A673 (cell line): ENCODE data around the gene EEF2KMT. TPM values are rescaled to one million over a fixed set of nuclear protein-coding genes. Genes with fewer than 3 reads are reported as not detected.
"Not testable (repeated sequence)": the region's sequence is repeated elsewhere in the genome, so short reads cannot be mapped to it uniquely, and the experiment has no call there.

ENCODE experiments used
- BruUV-seq: library from RNA; stranded (reverse); fragments of 400-500 nt; replicated peaks from 2 replicates; lab custom pipeline; 2021; lab: Mats Ljungman, UMichigan
- CTCF ChIA-PET: fragments of 300-600 bp; sonication (Branson Sonifier 250); formaldehyde crosslinking; loops from one replicate; lab custom pipeline; 2022; ENCODE audit warnings: antibody characterized with exemption; lab: Charles Lee
- POLR2A ChIA-PET: fragments of 300-600 bp; sonication (Branson Sonifier 250); formaldehyde crosslinking; loops from one replicate; lab custom pipeline; 2022; ENCODE audit warnings: antibody characterized with exemption; ENCODE audit not compliant: low non-redundant PET; lab: Charles Lee
- DNase-seq: peaks from one replicate; pipeline ENCODE4 v3.0.0-alpha.2; 2015; ENCODE audit warnings: low spot score
- H3K27ac ChIP-seq: fragments of 200-600 bp; sonication (generic); 2 replicates; pipeline ENCODE4 v1.5.1; 2016; ENCODE audit warnings: mixed run types, low read depth, mild to moderate bottlenecking, mixed read lengths, antibody characterized with exemption, low read length; ENCODE audit not compliant: poor library complexity, severe bottlenecking
- H3K27me3 ChIP-seq: fragments of 200-600 bp; sonication (generic); replicated peaks from 2 replicates; pipeline ENCODE4 v1.6.1; 2017; ENCODE audit warnings: mixed run types, low read depth, mild to moderate bottlenecking, mixed read lengths, antibody characterized with exemption, low read length; ENCODE audit not compliant: insufficient read depth, poor library complexity
- H3K36me3 ChIP-seq: fragments of 200-600 bp; sonication (generic); 2 replicates; pipeline ENCODE4 v1.6.1; 2016; ENCODE audit warnings: mixed run types, mild to moderate bottlenecking, mixed read lengths, antibody characterized with exemption, low read length; ENCODE audit not compliant: insufficient read depth, poor library complexity, severe bottlenecking
- H3K4me1 ChIP-seq: fragments of 200-600 bp; sonication (generic); 2 replicates; pipeline ENCODE4 v1.6.1; 2017; ENCODE audit warnings: mixed run types, mild to moderate bottlenecking, mixed read lengths, antibody characterized with exemption, low read length; ENCODE audit not compliant: insufficient read depth, poor library complexity, severe bottlenecking
- H3K4me3 ChIP-seq: fragments of 200-600 bp; sonication (generic); 2 replicates; pipeline ENCODE4 v1.5.1; 2016; ENCODE audit warnings: low read depth, mixed run types, mild to moderate bottlenecking, mixed read lengths, low read length; ENCODE audit not compliant: poor library complexity, severe bottlenecking
- H3K9me3 ChIP-seq: fragments of 200-600 bp; sonication (generic); 2 replicates; pipeline ENCODE4 v1.6.1; 2016; ENCODE audit warnings: mixed run types, low read depth, mild to moderate bottlenecking, mixed read lengths, antibody characterized with exemption, low read length; ENCODE audit not compliant: poor library complexity, severe bottlenecking
- CTCF ChIP-seq: fragments of 300-800, 200-600 bp; sonication (generic); conservative IDR thresholded peaks from 2 replicates; pipeline ENCODE4 v1.5.1; 2017; ENCODE audit warnings: low read depth, mild to moderate bottlenecking, antibody characterized with exemption, low read length, moderate library complexity, mixed read lengths
- intact Hi-C: fragments of 100-400 bp; cut with micrococcal nuclease; formaldehyde crosslinking; loops from one replicate; pipeline ENCODE4 v1.10.0; 2022; ENCODE audit not compliant: unreplicated experiment
- total RNA-seq: library from RNA; stranded (reverse); gene quantifications from 2 replicates; pipeline ENCODE4 v1.2.3, GENCODE V29; 2021

The EEF2KMT gene
- total RNA-seq, 1 experiment from 2014 or later, result 21.4 TPM

GRCh38 chr16:5132915-5133600 lies 35.5 kb upstream of the EEF2KMT start:
- H3K27me3 ChIP-seq, H3K4me3 ChIP-seq, intact Hi-C loops, H3K4me1 ChIP-seq, DNase-seq, POLR2A ChIA-PET, H3K36me3 ChIP-seq, H3K27ac ChIP-seq, H3K9me3 ChIP-seq, BruUV-seq: not testable (repeated sequence)
- TF ChIP-seq CTCF, result peak; percentile 35; the same call in 1 of the 2 replicates
- CTCF ChIA-PET, result interaction anchor here (0.6 kb wide), 1 partner anchor 84 kb away, joined by 3 read pairs; no protein-coding TSS in a partner anchor

GRCh38 chr16:5131467-5132004 lies 33.9 kb upstream of the EEF2KMT start:
- intact Hi-C loops, H3K27ac ChIP-seq, POLR2A ChIA-PET: not testable (repeated sequence)

GRCh38 chr16:5117300-5118087 lies 19.9 kb upstream of the EEF2KMT start:
- H3K4me1 ChIP-seq, result not testable (repeated sequence)

More at GRCh38 chr16:5131467-5132004, 33.9 kb upstream of the EEF2KMT start:
- BruUV-seq, CTCF ChIA-PET, H3K27me3 ChIP-seq, H3K4me3 ChIP-seq, H3K4me1 ChIP-seq, H3K36me3 ChIP-seq, DNase-seq, H3K9me3 ChIP-seq: not testable (repeated sequence)

GRCh38 chr16:5116780-5117295 lies 19.2 kb upstream of the EEF2KMT start:
- CTCF ChIA-PET, DNase-seq: not testable (repeated sequence)

More at GRCh38 chr16:5117300-5118087, 19.9 kb upstream of the EEF2KMT start:
- H3K9me3 ChIP-seq, H3K4me3 ChIP-seq, H3K27me3 ChIP-seq, BruUV-seq, H3K36me3 ChIP-seq, H3K27ac ChIP-seq, POLR2A ChIA-PET, CTCF ChIA-PET, intact Hi-C loops: not testable (repeated sequence)
- peak; percentile 77 for DNase-seq

GRCh38 chr16:5110933-5111332 lies 13.3 kb upstream of the EEF2KMT start:
- H3K9me3 ChIP-seq, intact Hi-C loops, BruUV-seq, DNase-seq, H3K27me3 ChIP-seq, H3K36me3 ChIP-seq, H3K27ac ChIP-seq, H3K4me3 ChIP-seq, H3K4me1 ChIP-seq, CTCF ChIA-PET, POLR2A ChIA-PET: not testable (repeated sequence)

More at GRCh38 chr16:5116780-5117295, 19.2 kb upstream of the EEF2KMT start:
- H3K4me3 ChIP-seq, H3K4me1 ChIP-seq, POLR2A ChIA-PET, intact Hi-C loops, H3K27ac ChIP-seq, H3K36me3 ChIP-seq, H3K9me3 ChIP-seq, H3K27me3 ChIP-seq, BruUV-seq: not testable (repeated sequence)
